ENCODE results near the gene P4HTM.

The P4HTM gene

GRCh38 chr3:48966367-48966766 is 23.7 kb upstream of the P4HTM start:
- no peak for DNase-seq (ENCODE audit: extremely low read depth, low read depth)
- TF ChIP-seq CTCF (IDR thresholded peaks at IDR 0.05; ENCODE audit: low read depth, low read length, missing control alignments) = no peak
- H3K4me3 ChIP-seq (replicated peaks; ENCODE audit: low read depth, low read length) = no peak overlapping the region

- H3K4me3 ChIP-seq (replicated peaks; ENCODE audit: low read depth, low read length) = no peak overlapping the region
- no peak for DNase-seq (ENCODE audit: extremely low read depth, low read depth)
- TF ChIP-seq CTCF (IDR thresholded peaks at IDR 0.05; ENCODE audit: low read depth, low read length, missing control alignments) = no peak
Observed at GRCh38 chr3:48966876-48967361, 23.1 kb upstream of the P4HTM start.

GRCh38 chr3:48970586-48970985 is 19.5 kb upstream of the P4HTM start:
- no peak for TF ChIP-seq CTCF (IDR thresholded peaks at IDR 0.05; ENCODE audit: low read depth, low read length, missing control alignments)
- DNase-seq (ENCODE audit: extremely low read depth, low read depth) = no peak
- no peak overlapping the region for H3K4me3 ChIP-seq (replicated peaks; ENCODE audit: low read depth, low read length)

GRCh38 chr3:48974076-48974864 is 15.8 kb upstream of the P4HTM start:
- TF ChIP-seq CTCF (IDR thresholded peaks at IDR 0.05; ENCODE audit: low read depth, low read length, missing control alignments) = no peak
- H3K4me3 ChIP-seq (replicated peaks; ENCODE audit: low read depth, low read length) = no peak overlapping the region
- DNase-seq (ENCODE audit: extremely low read depth, low read depth) = no peak

GRCh38 chr3:48979451-48979850 is 10.6 kb upstream of the P4HTM start:
- DNase-seq (ENCODE audit: extremely low read depth, low read depth) = no peak
- TF ChIP-seq CTCF (IDR thresholded peaks at IDR 0.05; ENCODE audit: low read depth, low read length, missing control alignments) = no peak
- H3K4me3 ChIP-seq (replicated peaks; ENCODE audit: low read depth, low read length) = no peak overlapping the region

- no peak overlapping the region for H3K4me3 ChIP-seq (replicated peaks; ENCODE audit: low read depth, low read length)
- TF ChIP-seq CTCF (IDR thresholded peaks at IDR 0.05; ENCODE audit: low read depth, low read length, missing control alignments) = no peak
- DNase-seq (ENCODE audit: extremely low read depth, low read depth) = no peak
Observed at GRCh38 chr3:48980295-48980694, 9.7 kb upstream of the P4HTM start.

All from HFF-Myc (cell line).